ENCODE data around the gene ELP6.

- no peak for TF ChIP-seq REST (IDR thresholded peaks at IDR 0.05; ENCODE audit: insufficient read depth in 1 of 2, low read depth in 2 of 2, low read length in 2 of 2)
- TF ChIP-seq POLR2AphosphoS5 (IDR thresholded peaks at IDR 0.05; ENCODE audit: low read depth, low read length): no peak
Observed at GRCh38 chr3:47515864-47516319, 2.4 kb upstream of the ELP6 start.

Data from PFSK-1 (cell line).